A204.1 (cell line): ENCODE measurements around the gene GPBP1.
"Not testable (repeated sequence)": the region's sequence is repeated elsewhere in the genome, so short reads cannot be mapped to it uniquely, and the experiment has no call there.

ENCODE experiments used
- FAIRE-seq: peaks from 2 replicates; lab custom pipeline; 2012; peaks lifted over from hg19 to GRCh38; lab: Jason Lieb, UNC

Gene GPBP1

DNA sequence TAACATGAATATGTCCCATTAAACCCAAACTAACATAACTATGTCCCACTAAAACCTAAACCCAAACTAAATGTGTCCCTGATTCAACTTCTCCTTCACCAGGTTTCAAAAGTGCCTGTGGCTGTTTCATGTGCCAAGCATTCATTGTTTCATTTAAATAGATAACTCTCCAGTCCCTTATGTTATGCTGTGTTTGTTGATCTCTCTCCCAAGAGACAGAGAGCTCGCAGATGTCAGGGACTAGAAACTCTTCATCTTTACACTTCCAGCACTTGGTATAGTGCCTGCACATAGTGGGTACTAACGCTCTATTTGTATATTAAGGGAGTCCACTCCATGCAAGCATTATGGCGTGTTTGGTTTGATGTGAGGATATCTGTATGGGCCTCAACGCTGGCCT lies 118.0 kb downstream of the GPBP1 start:
- FAIRE-seq: no peak

DNA sequence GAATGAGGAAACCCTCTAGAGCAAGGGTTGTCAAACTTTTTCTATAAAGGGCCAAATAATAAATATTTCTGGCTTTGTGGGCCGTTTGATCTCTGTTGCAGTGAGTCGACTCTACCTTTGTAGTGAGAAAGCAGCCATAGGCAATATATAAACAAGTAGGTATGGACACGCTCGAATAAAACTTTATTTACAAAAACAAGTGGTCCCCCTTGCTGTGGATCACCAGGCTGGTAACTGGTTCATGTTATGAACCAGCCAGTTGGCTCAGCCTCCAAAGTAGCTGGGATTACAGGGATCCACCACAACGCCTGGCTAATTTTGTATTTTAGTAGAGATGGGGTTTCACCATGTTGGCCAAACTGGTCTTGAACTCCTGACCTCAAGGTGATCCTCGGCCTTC lies 118.5 kb downstream of the GPBP1 start:
- no peak for FAIRE-seq

DNA sequence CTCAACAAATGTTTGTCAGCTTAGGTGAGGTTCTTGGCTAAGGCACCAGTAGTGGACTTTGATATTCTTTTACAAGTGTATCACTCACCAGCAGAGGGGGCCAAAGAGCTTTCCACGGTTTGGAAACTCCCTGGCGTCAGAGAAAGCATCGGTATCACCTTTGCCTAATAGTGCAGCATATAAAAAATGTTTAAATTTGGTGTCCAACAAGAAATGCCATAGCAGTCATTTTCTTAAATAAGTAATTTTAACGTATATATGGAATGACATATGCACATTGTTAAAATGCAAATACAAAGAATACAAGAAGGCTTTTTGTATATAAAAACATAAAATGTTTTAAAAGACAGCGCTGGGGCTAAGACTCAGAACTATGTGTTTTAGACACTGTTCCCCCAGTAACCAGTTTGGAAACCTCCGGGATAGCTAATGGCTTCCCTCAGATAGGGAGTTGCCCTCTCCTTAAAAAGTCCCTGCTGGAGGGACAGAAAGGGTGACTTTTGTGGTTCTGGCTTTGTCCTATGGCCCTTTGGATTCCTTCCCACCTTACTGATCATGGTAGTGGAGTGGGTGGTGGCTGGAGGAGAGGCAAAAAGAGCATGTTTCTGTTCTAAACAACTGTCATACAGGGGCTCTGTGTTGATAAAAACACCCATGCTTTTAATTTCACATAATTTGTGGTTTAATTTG lies 124.6 kb downstream of the GPBP1 start:
- peak; percentile 84 for FAIRE-seq

DNA sequence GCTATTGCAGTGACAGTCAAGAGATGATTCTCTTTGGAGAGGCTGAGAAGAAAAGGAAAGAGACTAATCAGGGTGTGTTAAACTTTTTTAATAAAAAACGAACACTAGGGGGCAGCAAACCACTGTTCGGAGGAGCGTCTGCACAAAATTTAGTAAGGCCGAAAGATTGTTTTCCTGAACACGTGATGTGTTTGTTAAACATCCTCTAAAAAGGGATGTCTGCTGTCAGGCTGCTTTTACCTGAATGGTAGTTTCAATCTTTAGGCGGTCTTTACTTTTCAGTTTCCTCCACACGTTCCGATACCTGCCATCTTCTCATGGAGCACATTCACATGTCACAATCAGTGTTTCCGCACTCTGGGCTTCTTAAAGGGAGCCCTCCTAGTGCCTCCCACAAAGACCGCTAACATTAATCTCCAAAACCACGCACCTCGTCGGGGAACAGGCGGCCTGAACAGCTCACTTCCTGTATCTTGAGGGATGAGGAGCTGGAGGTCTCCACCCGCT lies 125.2 kb downstream of the GPBP1 start:
- FAIRE-seq: peak; percentile 34

DNA sequence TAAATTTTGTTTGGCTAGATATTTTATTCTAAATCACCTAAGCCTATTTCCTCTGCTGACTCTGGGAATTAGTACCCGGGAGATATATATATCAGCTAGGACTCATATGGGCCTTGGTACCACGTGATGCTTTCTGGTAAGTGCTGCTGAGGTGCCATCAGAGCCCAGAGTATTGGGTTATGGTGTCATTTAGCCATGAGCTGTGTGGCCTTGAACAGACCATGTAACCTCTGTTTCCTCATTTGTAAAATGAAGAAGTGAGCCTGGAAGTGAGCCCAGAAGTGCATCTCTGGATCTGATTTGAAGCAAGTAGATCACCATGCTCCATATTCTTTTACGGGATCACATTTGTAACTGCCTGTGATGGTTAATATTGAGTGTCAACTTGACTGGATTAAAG lies 126.1 kb downstream of the GPBP1 start:
- FAIRE-seq: no peak

DNA sequence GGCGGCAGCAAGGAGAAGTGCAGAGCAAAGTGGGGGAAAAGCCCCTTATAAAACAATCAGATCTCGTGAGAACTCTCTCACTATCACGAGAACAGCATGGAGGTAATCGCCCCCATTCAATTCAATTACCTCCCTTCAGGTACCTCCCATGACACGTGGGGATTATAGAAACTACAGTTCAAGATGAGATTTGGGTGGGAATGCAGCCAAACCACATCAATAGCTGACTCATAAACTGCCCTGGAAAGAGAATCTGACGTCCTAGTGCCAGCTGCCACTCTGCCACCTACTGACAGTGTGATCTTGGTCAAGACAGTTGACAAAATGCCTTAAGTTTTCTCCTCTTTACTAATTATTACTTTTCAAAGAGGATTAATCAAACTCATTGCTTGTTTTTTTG lies 128.3 kb downstream of the GPBP1 start:
- FAIRE-seq: no peak

DNA sequence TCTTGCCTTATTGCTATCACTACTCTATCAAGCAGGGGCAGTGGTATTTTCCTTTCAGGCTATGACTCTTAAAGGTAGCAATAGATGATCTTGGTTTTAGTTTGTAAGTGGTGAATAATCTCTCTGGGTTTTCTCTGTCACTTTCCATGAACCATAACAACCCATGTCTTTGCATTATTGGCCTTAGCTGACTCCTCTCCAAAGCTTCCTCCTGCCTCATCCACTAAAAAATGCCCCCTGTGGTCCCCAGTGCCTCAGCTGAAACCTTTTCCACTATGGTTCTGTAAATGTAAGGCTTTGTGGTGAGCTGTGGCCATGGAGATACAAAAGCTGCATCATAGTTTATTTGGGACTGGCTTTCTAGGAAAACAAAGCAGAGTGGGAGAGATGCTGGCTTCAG lies 128.8 kb downstream of the GPBP1 start:
- FAIRE-seq: no peak

DNA sequence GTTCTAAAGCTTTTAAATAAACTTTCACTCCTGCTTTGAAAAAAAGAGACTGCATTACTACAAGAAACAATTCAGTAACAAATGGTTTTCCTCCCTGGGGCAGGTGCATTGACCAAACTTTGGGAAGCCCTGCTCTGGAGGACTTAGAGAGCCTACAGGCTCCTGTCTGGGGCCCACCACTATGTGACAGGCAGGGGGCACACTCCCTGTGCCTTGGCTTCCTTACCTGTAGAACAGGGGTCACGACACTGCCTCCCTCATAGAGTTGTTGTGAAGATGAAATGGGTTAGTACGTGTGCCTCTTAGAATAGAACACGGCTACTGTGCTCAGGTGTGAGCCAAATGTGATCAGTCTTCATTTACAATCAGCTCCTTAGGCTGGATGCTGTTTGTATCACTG lies 130.1 kb downstream of the GPBP1 start:
- FAIRE-seq: no peak

DNA sequence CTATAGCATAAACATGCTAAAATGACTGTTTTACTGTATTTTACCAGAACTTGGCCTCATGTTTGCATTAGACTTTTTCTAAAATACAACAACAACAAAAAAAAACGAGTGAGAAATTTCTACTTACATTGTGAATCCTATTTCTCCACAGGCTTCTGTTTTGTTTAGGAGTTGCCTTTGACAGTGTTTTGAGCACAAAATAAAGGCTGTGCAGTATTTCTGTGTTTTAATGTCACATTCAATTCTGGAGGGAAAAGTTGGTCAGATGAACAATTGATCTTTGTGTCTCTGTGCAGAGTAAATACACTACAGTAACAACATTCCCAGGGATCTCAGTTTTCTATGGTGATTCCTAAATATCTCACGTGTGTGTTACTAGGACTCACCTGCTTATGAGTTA lies 131.1 kb downstream of the GPBP1 start:
- no peak for FAIRE-seq

DNA sequence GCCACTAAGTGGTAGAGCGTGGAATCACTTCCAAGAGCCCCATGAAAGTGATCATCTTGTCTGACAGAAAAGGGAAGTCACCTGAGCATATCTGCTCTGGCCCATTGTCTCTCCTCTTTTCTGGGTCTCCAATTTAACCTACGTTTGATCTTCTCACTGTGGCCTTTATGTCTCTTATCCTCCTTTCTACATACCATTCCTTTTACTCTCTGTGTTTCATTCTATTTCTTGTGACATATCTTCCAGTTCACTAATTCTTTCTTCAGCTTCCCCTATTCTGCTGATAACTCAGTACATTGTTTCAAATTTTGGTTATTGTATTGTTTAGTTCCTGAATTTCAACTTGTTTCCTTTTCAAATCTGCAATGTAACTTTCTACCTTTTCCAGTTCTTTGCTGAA lies 132.5 kb downstream of the GPBP1 start:
- no peak for FAIRE-seq

DNA sequence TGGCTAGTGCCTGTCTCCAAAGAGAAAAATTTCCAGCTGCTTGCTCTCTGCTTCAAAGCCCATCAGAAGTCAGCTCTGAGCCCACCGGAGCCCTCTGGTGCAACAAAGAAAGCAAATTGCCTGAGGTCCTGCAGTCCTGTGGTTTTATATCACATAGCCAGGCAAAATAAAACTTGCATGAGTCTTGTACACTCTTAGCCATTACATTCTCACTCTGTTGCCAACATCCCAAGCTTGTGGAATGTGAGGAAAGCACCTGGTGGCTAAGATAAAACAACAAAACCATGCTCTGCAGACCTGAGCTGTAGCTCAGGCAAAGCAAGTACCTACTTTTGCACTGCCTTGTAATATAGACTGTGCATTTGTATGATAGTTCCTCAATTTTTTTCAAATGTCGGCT lies 133.7 kb downstream of the GPBP1 start:
- no peak for FAIRE-seq

DNA sequence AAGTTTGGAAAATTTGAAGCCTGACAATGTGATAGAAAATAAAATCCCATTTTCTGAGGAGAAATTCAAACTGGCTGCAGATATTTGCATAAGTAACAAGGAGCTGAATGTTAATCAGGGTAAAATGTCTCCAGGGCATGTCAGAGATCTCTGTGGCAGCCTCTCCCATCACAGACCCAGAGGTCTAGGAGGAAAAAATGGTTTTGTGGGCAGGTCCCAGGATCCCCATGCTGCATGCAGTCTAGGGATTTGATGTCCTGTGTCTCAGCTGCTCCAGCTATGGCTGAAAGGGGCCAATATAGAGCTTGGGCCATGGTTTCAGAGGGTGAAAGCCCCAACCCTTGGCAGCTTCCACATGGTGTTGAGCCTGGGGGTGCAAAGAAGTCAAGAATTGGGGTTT lies 135.2 kb downstream of the GPBP1 start:
- not testable (repeated sequence) for FAIRE-seq

DNA sequence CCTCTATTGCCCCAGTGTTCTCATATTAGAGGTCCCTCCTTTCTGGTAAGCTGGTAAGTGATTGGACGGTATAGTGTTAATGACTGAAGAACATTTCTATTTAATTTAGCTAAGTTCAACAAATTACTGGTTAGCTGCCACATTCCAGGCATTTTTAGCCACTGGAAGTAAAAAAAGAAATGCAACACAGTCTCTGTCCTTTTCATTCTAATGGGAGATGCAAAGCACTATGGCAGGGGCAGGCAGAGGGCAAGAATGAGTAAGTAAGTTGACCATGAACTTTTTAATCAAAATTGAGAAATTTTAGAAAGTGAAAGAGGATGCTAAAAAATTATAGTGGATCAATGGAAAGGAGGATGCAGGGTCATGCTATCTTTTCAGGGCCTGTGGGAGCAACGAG lies 137.4 kb downstream of the GPBP1 start:
- no peak for FAIRE-seq

DNA sequence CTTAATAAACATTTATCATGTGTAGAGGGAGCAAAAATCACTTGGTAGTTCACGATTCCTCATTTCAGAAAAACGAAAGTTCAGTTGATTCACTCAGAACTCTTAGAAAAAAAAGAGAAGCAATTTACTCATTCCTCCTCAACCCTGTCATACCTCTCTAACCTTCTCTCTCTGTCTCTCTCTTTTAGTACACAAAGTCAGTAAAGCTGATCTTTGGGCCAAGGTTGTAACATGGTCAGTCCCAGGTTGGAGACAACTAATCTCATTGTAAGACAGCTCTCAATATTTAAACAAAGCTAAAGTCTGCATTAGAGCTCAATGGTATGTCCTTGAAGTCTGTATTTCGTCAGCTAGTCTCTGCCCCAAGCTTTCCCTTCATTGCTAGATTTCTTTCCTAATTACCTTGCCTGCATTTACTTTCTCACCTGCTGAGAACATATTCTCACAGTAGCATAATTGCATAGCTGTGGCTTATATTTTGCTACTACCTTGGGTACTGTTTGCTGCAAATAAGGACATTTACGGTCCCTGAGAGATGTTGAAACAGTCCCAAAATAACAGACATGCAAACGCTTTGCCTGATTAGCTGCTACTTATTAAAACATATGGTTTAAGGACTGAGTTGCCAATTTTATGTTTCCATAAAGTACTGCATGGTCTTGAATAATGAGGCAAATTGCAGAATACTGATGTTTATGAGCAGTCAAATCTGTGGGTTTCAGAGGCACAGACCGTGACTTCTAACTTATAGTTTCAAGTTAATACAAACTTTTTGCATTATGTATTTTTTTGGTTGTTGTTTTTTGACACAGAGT lies 138.3 kb downstream of the GPBP1 start:
- FAIRE-seq: no peak

DNA sequence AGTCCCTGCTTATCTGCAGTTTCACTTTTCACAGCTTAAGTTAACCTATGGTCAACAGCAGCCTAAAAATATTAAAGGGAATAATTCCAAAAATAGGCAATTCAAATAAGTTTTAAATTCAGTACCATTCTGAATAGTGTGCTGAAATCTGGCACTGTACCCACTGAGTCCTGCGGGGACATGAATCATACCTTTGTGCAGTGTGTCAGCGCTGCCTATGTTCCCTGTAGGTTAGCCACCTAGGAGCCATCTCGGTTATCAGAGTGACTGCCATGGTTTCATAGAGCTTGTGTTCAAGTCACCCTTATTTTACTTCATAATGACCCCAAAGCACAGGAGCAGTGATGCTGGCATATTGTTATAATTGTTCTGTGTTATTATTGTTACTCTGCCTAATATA lies 139.9 kb downstream of the GPBP1 start:
- FAIRE-seq: no peak
